BLaER1 (cell line): ENCODE measurements around the gene F12.

Source experiments
- H3K27ac ChIP-seq: shearing (Covaris generic); formaldehyde crosslinking; 2 replicates; pipeline ENCODE4 v1.8.1; 2022
- H3K27me3 ChIP-seq: shearing (Covaris generic); formaldehyde crosslinking; 2 replicates; pipeline ENCODE4 v1.8.1; 2022
- H3K36me3 ChIP-seq: shearing (Covaris generic); formaldehyde crosslinking; 2 replicates; pipeline ENCODE4 v1.8.1; 2022
- H3K4me1 ChIP-seq: shearing (Covaris generic); formaldehyde crosslinking; 2 replicates; pipeline ENCODE4 v1.8.1; 2022
- H3K4me2 ChIP-seq: shearing (Covaris generic); formaldehyde crosslinking; 2 replicates; pipeline ENCODE4 v1.8.1; 2022
- H3K4me3 ChIP-seq: shearing (Covaris generic); formaldehyde crosslinking; 2 replicates; pipeline ENCODE4 v1.8.1; 2022
- H3K9ac ChIP-seq: shearing (Covaris generic); formaldehyde crosslinking; 2 replicates; pipeline ENCODE4 v1.8.1; 2022
- H3K9me3 ChIP-seq: shearing (Covaris generic); formaldehyde crosslinking; 2 replicates; pipeline ENCODE4 v1.8.1; 2022
- H4K20me1 ChIP-seq: shearing (Covaris generic); formaldehyde crosslinking; 2 replicates; pipeline ENCODE4 v1.8.1; 2022
- Cebpa-rat ChIP-seq: shearing (Covaris generic); IDR thresholded peaks from 2 replicates; pipeline ENCODE4 v1.8.1; 2022

The F12 gene

GRCh38 chr5:177371120-177372033 is 38.0 kb downstream of the F12 start:
- Histone ChIP-seq H3K36me3 (peaks cover 18% of the 10 kb centered on the region), H3K27me3 (no peaks in the 10 kb centered on the region), H3K9me3 (no peaks in the 10 kb centered on the region), H3K4me3 (peak overlapping the region; percentile 72), H3K4me1 (peaks cover 55% of the 10 kb centered on the region), H3K4me2 (peak overlapping the region; percentile 97), H4K20me1 (no peaks in the 10 kb centered on the region), H3K9ac (peak overlapping the region; percentile 86), H3K27ac (peak overlapping the region; percentile 83)
- no peak for TF ChIP-seq Cebpa-rat

- Histone ChIP-seq H3K9ac (peak overlapping the region; percentile 86), H3K4me1 (peaks cover 47% of the 10 kb centered on the region), H3K27me3 (no peaks in the 10 kb centered on the region), H3K27ac (peak overlapping the region; percentile 20), H3K9me3 (no peaks in the 10 kb centered on the region), H4K20me1 (no peaks in the 10 kb centered on the region), H3K4me2 (peak overlapping the region; percentile 97), H3K4me3 (peak overlapping the region; percentile 72), H3K36me3 (peaks cover 18% of the 10 kb centered on the region)
- no peak for TF ChIP-seq Cebpa-rat
These were observed 38.8 kb downstream of the F12 start for GRCh38 chr5:177370488-177371119.

DNA sequence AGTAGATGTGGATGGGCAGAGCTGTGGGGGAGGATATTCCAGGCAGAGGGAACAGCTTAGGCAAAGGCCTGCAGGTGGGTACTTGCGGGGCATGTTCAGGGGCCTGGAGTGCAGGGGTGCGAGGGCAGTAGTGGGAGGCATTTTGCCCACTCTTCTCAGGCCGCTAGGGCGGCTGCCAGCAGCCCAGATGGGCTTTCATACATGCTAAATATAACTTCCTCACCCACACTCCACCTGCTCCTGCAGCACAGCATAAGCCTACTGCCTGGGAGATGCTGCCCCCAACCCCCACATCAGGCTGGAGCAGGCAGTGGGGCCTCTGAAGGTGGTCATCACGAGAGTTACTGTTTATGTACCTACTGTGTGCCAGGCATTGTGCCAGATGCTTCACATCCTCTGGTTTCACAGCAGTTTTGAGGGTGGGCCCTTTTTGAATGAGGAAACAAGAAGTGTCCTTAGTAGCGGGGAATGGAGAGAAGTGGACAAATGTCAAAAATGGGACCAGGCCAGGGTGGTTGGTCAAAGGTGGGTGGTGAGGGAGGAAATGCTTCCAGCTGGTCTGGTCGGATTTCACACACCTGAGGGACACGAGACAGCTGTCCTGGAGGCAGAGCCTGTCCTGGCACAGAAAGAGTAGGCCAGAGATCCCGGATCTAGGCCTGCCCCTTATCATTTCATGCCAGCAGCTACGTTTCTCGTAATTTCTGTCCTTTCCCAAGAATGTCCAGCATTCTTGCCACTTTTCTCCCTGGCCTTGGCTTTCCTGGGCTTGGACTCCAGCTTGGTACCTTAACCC is 39.5 kb downstream of the F12 start:
- Histone ChIP-seq H3K27ac (peak overlapping the region; percentile 20), H3K4me3 (no peak overlapping the region), H3K9ac (peak overlapping the region; percentile 37; the same call in 1 of the 2 replicates), H3K27me3 (no peaks in the 10 kb centered on the region), H3K4me1 (peaks cover 43% of the 10 kb centered on the region), H4K20me1 (no peaks in the 10 kb centered on the region), H3K4me2 (peak overlapping the region; percentile 67), H3K36me3 (peaks cover 18% of the 10 kb centered on the region), H3K9me3 (no peaks in the 10 kb centered on the region)
- TF ChIP-seq Cebpa-rat, result no peak

DNA sequence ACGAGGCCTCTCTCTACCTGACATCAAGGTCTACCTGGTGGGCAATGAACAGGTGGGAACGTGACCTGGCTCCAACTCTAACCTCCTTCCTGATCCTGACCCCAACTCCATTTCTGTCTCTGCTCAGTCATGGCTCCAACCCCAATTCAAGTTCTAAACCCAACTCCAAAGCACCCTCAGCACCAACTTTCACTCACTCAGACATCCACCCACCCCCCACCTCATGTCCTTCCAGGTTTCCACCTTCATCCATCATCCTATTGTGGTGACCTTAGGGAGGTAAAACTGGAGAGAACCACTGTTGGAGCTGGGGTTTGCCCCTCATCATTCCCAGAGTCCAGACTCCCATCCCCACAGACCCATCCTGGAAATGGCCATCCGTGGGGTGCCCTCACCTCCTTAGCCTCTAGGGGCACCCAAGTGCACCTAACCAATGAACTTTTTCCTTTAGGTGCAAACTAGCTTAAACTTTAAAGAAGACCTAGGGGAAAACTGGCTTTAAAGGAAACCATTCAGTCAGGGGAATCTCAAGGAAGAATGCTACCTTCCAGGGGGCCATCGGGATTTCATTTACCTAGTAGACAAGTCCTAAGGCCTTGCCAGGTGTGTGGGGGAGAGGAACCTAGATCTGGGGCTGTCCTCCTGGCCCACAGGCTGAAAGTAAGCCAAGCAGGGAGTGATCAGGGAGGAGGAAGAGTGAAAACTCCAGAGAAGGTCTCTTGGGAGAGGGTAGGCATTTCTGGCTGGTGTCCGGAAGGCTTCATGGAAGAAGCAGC is 40.3 kb downstream of the F12 start:
- Histone ChIP-seq H3K9ac (peak overlapping the region; percentile 37; the same call in 1 of the 2 replicates), H3K27ac (peak overlapping the region; percentile 20; the same call in 1 of the 2 replicates), H3K4me2 (peak overlapping the region; percentile 67), H3K36me3 (peaks cover 18% of the 10 kb centered on the region), H3K4me3 (no peak overlapping the region), H3K4me1 (peaks cover 49% of the 10 kb centered on the region), H4K20me1 (no peaks in the 10 kb centered on the region), H3K9me3 (no peaks in the 10 kb centered on the region), H3K27me3 (no peaks in the 10 kb centered on the region)
- no peak for TF ChIP-seq Cebpa-rat

GRCh38 chr5:177367981-177368868 is 41.1 kb downstream of the F12 start:
- H3K4me2 ChIP-seq, result no peak overlapping the region
- H3K36me3 ChIP-seq, result peaks cover 18% of the 10 kb centered on the region
- H4K20me1 ChIP-seq, result no peaks in the 10 kb centered on the region
- no peak overlapping the region for H3K4me3 ChIP-seq
- TF ChIP-seq Cebpa-rat, result no peak
- peaks cover 56% of the 10 kb centered on the region for H3K4me1 ChIP-seq
- H3K9me3 ChIP-seq, result no peaks in the 10 kb centered on the region
- H3K9ac ChIP-seq, result no peak overlapping the region
- no peaks in the 10 kb centered on the region for H3K27me3 ChIP-seq
- no peak overlapping the region for H3K27ac ChIP-seq

DNA sequence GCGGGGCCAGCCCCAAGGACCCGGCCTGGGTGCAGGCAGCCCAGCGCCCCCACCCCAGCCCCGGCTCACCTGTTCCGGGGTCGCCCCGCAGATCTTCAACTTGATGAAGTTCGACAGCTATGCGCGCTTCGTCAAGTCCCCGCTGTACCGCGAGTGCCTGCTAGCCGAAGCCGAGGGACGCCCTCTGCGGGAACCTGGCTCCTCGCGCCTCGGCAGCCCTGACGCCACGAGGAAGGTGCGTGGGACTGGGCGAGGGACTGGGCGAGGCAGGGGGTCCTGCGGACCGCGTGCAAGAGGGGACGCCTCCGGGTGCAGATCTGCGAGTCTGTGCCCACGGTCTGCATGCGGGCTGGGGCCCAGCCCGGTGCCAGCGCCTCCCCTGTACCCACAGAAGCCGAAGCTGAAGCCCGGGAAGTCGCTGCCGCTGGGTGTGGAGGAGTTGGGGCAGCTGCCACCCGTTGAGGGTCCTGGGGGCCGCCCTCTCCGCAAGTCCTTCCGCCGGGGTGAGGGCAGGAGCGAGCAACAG is 42.0 kb downstream of the F12 start:
- Histone ChIP-seq H3K27ac (no peak overlapping the region), H3K9ac (no peak overlapping the region), H3K4me3 (no peak overlapping the region), H4K20me1 (no peaks in the 10 kb centered on the region), H3K4me1 (peaks cover 56% of the 10 kb centered on the region), H3K27me3 (no peaks in the 10 kb centered on the region), H3K9me3 (no peaks in the 10 kb centered on the region), H3K4me2 (no peak overlapping the region), H3K36me3 (peaks cover 18% of the 10 kb centered on the region)
- no peak for TF ChIP-seq Cebpa-rat

DNA sequence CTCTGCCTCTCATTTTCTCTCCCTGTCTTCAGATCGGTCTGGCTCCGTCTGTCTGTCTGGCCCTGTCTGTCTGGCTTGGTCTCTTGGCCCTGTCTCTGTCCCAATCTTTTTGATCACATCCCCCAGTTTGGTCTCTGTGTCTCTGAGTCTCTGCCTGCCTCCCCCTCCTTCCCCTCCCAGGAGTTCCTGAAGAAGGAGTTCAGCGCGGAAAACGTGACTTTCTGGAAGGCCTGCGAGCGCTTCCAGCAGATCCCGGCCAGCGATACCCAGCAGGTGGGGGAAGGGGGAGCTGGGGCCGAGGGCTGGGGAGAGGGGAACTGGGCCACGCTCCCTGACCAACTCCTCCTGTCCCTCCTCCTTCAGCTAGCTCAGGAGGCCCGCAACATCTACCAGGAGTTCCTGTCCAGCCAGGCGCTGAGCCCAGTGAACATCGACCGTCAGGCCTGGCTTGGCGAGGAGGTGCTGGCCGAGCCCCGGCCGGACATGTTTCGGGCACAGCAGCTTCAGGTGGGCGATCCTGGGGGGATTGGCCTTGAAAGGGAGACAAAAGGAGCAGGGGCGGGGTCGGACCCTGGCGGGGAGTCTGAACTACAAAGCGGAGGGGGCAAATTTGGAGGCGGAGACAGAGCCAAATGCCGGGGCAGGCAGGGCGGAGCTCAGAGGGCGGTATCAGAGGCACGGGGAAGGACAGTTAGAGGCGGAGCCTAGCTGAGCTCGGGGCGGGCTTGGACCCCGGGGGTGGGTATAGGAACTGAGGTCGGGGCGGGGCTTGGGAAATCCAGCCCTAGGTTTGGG is 42.6 kb downstream of the F12 start:
- TF ChIP-seq Cebpa-rat, result no peak
- peaks cover 18% of the 10 kb centered on the region for H3K36me3 ChIP-seq
- H3K4me3 ChIP-seq, result no peak overlapping the region
- no peaks in the 10 kb centered on the region for H3K27me3 ChIP-seq
- H3K9me3 ChIP-seq, result no peaks in the 10 kb centered on the region
- H3K27ac ChIP-seq, result no peak overlapping the region; the same call in 1 of the 2 replicates
- no peak overlapping the region for H3K9ac ChIP-seq
- peaks cover 56% of the 10 kb centered on the region for H3K4me1 ChIP-seq
- H3K4me2 ChIP-seq, result no peak overlapping the region
- no peaks in the 10 kb centered on the region for H4K20me1 ChIP-seq
